ENCODE measurements around the gene STK17B. TPM values are rescaled to one million over a fixed set of nuclear protein-coding genes. Genes with fewer than 3 reads are reported as not detected.

STK17B gene
- total RNA-seq, 1 donor from 2014 or later = 15.7 TPM

- no peak for TF ChIP-seq CTCF (conservative IDR thresholded peaks at IDR 0.05; ENCODE audit: low read depth, low read length)
- DNase-seq (ENCODE audit: low read depth) = no peak
- H3K4me3 ChIP-seq (ENCODE audit: low read depth, low read length) = peak overlapping the region; percentile 93
Measured at GRCh38 chr2:196169516-196169915, 1.9 kb downstream of the STK17B start.

DNA sequence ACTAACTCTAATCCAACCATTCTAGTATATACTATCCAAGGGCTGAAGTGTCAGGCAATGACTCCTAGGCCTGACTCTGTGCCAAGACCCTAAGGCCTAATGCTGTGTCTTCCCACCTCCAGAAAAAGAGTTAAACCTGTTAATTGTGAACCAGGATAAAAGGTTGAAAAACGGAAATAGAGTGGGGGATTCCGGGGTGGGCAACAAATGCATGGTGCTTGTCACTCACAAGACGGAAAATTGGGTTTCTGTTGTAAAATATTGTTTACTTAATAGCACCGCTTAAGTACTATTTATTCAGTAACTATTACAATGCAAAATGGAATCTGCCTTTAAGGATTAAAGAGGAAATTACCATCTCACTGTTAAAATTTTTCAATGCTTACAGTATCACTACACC is 3.2 kb downstream of the STK17B start:
- no peak overlapping the region for H3K4me3 ChIP-seq (ENCODE audit: low read depth, low read length)
- no peak for TF ChIP-seq CTCF (conservative IDR thresholded peaks at IDR 0.05; ENCODE audit: low read depth, low read length)
- DNase-seq (ENCODE audit: low read depth) = no peak

DNA sequence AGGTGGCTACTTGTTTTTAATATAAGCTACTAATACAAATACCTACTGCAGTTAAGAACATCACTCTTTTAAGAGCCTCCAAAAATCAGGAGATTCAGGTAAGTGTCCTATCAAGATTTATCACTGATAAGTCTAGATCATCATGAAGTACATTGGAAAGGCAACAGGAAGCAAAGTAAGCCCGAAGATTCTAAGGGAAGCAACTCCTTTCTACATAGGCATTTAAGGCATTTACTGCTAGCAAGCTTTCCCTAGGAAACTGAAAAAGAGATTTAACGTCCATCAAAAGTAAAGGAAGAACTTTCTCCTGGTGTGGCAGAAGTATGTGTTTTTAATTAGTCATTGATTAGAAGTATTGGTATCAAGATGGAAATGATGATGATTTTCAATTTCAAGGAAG is 3.7 kb downstream of the STK17B start:
- DNase-seq (ENCODE audit: low read depth) = no peak
- no peak overlapping the region for H3K4me3 ChIP-seq (ENCODE audit: low read depth, low read length)
- no peak for TF ChIP-seq CTCF (conservative IDR thresholded peaks at IDR 0.05; ENCODE audit: low read depth, low read length)

GRCh38 chr2:196166876-196167275 is 4.5 kb downstream of the STK17B start:
- no peak for TF ChIP-seq CTCF (conservative IDR thresholded peaks at IDR 0.05; ENCODE audit: low read depth, low read length)
- H3K4me3 ChIP-seq (ENCODE audit: low read depth, low read length) = no peak overlapping the region
- DNase-seq (ENCODE audit: low read depth) = no peak

DNA sequence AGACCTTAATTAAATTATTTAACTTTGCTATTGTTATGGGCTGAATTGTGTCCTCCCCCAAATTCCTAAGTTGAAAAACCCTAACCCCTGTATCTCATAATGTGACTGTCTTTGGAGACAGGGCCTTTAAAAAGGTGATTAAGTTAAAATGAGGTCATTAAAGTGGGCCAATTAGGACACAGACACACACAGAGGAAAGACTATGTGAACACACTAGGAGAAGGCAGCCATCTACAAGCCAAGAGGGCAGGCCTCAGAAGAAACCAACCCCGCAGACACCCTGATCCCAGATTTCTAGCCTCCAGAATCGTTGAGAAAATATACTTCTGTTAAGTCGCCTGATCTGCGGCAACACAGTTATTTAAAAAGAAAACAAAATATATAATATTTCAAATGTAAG is 6.4 kb downstream of the STK17B start:
- no peak for TF ChIP-seq CTCF (conservative IDR thresholded peaks at IDR 0.05; ENCODE audit: low read depth, low read length)
- DNase-seq (ENCODE audit: low read depth) = no peak
- H3K4me3 ChIP-seq (ENCODE audit: low read depth, low read length) = no peak overlapping the region

DNA sequence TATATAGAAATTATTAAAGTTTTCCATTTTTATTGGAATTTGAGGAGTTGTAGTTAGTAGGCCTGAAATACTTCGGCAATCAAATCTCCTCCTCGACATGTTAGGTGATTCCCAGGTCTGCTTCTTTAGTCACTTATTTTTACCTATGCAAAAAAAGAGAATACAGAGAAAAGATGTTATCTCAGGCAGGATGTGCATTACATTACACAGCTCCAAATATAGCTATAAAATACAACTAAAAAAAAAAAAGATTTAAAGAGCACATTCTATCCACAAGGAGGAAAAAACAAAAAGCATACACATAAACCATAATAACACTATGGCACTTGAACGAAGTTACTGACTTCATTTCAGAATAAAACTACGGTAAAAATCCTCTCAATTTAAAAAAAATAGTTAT is 8.1 kb downstream of the STK17B start:
- DNase-seq (ENCODE audit: low read depth) = no peak
- H3K4me3 ChIP-seq (ENCODE audit: low read depth, low read length) = no peak overlapping the region
- no peak for TF ChIP-seq CTCF (conservative IDR thresholded peaks at IDR 0.05; ENCODE audit: low read depth, low read length)

DNA sequence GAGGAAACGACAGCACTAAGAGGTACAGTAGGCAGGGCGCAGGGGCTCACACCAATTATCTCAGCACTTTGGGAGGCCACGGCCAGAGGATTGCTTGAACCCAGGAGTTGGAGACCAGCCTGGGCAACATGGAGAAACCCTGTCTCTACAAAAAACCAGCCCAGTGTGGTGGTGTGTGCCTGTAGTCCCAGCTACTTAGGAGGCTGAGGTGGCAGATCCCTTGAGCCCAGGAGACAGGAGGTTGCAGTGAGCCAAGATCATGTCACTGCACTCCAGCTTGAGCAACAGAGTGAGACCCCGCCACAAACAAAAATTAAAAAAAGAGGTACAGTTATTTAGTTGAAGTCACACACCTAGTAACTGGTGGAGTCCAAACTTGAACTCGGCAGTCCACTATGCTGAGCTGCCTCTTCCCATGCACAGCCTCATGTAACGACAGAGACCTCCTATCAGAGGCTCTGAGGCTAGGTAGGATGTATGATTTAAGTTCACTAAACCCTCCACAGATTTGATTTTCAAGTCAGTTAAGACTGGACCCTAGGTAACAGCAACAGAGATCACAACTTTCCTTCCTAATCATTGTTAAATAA is 8.7 kb downstream of the STK17B start:
- no peak overlapping the region for H3K4me3 ChIP-seq (ENCODE audit: low read depth, low read length)
- no peak for TF ChIP-seq CTCF (conservative IDR thresholded peaks at IDR 0.05; ENCODE audit: low read depth, low read length)
- no peak for DNase-seq (ENCODE audit: low read depth)
